Endothelial cell (in vitro differentiated cells): Measurements from ENCODE around the gene ISLR2. TPM values are rescaled to one million over a fixed set of nuclear protein-coding genes. Genes with fewer than 3 reads are reported as not detected.
"Not testable (repeated sequence)": the region's sequence is repeated elsewhere in the genome, so short reads cannot be mapped to it uniquely, and the experiment has no call there.

Experiments used
- DNase-seq: peaks from one replicate; pipeline ENCODE4 v3.0.0; 2021; ENCODE audit warnings: low spot score
- H3K27ac Mint-ChIP-seq: one replicate; pipeline ENCODE4 v1.8.0; 2021; ENCODE audit warnings: mixed read lengths, inconsistent platforms; ENCODE audit not compliant: unreplicated experiment
- H3K27me3 Mint-ChIP-seq: one replicate; pipeline ENCODE4 v1.8.0; 2021; ENCODE audit warnings: mild to moderate bottlenecking, moderate library complexity, mixed read lengths, inconsistent platforms; ENCODE audit not compliant: unreplicated experiment
- H3K36me3 Mint-ChIP-seq: one replicate; pipeline ENCODE4 v1.8.0; 2021; ENCODE audit warnings: mild to moderate bottlenecking, low read depth, mixed read lengths, inconsistent platforms; ENCODE audit not compliant: unreplicated experiment
- H3K4me1 Mint-ChIP-seq: one replicate; pipeline ENCODE4 v1.8.0; 2021; ENCODE audit warnings: mild to moderate bottlenecking, mixed read lengths, inconsistent platforms; ENCODE audit not compliant: unreplicated experiment
- H3K4me3 Mint-ChIP-seq: one replicate; pipeline ENCODE4 v1.8.0; 2021; ENCODE audit warnings: mild to moderate bottlenecking, mixed read lengths, inconsistent platforms; ENCODE audit not compliant: unreplicated experiment
- H3K9me3 Mint-ChIP-seq: one replicate; pipeline ENCODE4 v1.8.0; 2021; ENCODE audit warnings: mixed read lengths, inconsistent platforms; ENCODE audit not compliant: unreplicated experiment
- total RNA-seq: library from RNA; stranded (reverse); fragmentation: NEBNext Ultra II Directional; extraction: Animal tissue kit (Norgen Biotek cat#: 25700); gene quantifications from one replicate; pipeline ENCODE4 v1.2.1, GENCODE V29; 2021; ENCODE audit not compliant: unreplicated experiment
- TF ChIP-seq, protein P1 (sequence below): fragments of 200-600 bp; sonication (generic); IDR thresholded peaks from one replicate; pipeline ENCODE4 v1.5.0; 2021; ENCODE audit warnings: antibody characterized with exemption; ENCODE audit not compliant: unreplicated experiment

The ISLR2 gene
- total RNA-seq, 1 donor from 2014 or later, result 0.21 TPM

DNA sequence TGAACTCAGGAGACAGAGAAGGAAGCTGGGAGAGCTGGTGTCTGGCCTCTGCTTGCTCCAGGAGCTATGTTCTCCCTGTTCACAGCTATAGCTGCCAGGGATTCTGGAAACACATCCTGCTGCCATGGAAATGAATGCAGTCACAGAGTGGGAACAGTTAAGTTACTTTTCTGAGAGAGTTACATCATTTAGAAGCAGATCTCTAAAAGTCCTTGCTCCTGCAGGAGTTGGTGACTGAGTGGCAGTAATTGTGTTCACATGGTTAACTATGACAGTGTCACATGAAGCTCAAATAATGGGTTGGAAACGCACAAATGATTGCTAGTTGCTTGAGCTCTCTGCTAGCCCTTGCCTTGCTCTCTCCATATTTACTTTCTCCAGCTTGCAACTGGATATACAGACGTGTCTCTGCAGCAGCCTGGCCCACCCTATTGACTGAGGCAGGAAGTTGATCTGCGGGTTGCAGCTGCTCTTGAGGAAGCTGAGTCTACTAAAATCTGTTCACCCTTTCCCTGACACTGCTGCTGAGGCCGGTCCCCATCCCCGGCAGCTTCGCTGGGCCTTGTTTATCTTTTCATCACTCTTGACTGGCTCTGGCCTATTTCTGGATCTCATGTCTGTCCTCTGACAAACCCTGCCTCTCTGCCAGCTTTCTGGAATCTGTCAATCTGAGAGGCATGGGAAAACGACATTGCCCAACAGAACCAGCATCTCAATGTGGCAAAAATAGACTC is 26.5 kb downstream of the ISLR2 start:
- TF ChIP-seq, protein P1, sequence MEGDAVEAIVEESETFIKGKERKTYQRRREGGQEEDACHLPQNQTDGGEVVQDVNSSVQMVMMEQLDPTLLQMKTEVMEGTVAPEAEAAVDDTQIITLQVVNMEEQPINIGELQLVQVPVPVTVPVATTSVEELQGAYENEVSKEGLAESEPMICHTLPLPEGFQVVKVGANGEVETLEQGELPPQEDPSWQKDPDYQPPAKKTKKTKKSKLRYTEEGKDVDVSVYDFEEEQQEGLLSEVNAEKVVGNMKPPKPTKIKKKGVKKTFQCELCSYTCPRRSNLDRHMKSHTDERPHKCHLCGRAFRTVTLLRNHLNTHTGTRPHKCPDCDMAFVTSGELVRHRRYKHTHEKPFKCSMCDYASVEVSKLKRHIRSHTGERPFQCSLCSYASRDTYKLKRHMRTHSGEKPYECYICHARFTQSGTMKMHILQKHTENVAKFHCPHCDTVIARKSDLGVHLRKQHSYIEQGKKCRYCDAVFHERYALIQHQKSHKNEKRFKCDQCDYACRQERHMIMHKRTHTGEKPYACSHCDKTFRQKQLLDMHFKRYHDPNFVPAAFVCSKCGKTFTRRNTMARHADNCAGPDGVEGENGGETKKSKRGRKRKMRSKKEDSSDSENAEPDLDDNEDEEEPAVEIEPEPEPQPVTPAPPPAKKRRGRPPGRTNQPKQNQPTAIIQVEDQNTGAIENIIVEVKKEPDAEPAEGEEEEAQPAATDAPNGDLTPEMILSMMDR, result no peak
- no peak for DNase-seq
- no peak overlapping the region for H3K4me3 Mint-ChIP-seq
- H3K27me3 Mint-ChIP-seq, result peaks cover 3% of the 10 kb centered on the region
- no peaks in the 10 kb centered on the region for H3K9me3 Mint-ChIP-seq
- no peaks in the 10 kb centered on the region for H3K36me3 Mint-ChIP-seq
- peaks cover 28% of the 10 kb centered on the region for H3K4me1 Mint-ChIP-seq
- H3K27ac Mint-ChIP-seq, result peak overlapping the region; percentile 80

DNA sequence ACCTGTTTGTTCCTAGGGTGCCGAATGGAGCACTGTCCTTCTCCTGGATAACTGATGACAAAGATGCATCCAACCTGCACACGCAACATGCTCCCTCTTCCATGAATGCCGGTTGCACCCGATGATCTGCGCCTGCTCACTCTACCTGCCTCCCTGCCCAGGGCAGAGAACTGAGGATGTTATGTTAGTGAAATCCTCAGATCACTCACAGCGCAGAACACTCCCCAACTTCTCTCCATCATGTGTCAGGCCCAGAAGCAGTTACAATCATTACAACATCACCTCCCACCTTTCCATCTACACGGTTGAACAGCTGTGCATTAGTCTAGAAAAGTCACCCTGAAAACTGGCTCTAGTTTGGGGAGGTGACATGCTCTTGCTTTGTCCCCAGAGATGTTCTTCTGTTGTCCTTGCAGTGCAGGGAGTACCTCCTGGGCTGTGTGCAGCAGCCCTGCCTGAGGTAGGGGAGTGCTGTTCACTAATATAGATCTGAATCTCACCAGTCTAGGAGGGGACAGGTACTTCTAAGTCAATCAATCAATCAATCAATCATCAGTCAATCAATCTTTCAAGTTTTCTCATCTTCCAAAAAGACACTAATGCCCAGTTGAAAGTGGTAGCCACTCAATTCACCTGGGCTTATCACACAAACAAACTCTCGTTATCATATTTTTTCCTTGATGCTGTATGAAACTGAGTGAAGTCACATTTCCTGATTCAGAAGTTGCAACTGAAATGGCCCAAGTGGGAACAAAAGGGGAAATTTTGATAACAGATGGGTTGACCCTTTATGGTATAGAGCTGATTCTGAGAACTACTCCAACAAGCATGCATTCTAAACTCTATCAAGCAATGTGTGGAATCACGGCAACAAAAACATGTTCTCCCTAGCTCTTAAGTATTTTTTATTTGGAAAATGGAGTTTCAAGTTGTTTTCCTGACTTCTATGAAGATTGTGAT is 27.8 kb downstream of the ISLR2 start:
- Mint-ChIP-seq H3K27me3 (peaks cover 3% of the 10 kb centered on the region), H3K4me1 (peaks cover 33% of the 10 kb centered on the region), H3K36me3 (no peaks in the 10 kb centered on the region), H3K27ac (peak overlapping the region; percentile 80), H3K4me3 (no peak overlapping the region), H3K9me3 (no peaks in the 10 kb centered on the region)
- DNase-seq, result no peak
- TF ChIP-seq, protein P1, result no peak

DNA sequence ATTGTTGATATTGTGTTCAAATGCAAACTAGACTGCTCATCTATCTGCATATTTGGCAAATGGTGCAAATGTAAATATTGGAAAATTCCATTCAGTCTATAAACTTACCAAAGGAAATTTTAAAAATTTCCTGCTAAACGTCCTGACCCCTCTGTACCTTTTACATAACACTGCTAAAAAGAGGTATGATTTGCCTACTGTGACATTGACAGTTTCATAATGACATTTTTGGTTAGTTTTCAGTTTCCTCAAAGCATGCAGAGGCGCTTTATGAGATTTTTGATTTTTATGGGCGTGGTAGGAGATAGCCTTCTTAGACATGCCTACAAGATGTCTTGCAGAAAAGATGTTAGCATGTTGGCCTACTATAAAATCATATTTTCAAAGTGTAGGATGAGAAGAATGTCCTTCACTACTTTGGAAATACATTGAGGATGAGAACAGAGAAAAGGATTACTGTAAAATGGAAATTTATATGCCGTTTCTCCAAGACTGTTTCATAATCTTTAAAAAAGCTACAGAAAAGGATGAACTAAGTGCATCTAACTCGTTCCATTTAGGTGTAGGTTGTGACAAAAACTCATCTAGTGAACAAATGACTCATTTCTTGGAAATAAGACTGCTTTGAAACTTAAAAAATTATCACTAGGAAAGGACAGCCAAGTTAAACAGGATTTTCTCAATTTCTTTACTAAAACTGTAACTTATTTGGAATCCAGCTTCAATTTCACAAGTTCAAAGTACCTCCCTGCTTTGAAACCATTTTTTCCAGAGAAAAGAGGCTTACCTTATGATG is 28.7 kb downstream of the ISLR2 start:
- peaks cover 33% of the 10 kb centered on the region for H3K4me1 Mint-ChIP-seq
- no peak for DNase-seq
- no peaks in the 10 kb centered on the region for H3K36me3 Mint-ChIP-seq
- peaks cover 1% of the 10 kb centered on the region for H3K27me3 Mint-ChIP-seq
- no peak overlapping the region for H3K27ac Mint-ChIP-seq
- TF ChIP-seq, protein P1, result no peak
- H3K9me3 Mint-ChIP-seq, result no peaks in the 10 kb centered on the region
- H3K4me3 Mint-ChIP-seq, result no peak overlapping the region

DNA sequence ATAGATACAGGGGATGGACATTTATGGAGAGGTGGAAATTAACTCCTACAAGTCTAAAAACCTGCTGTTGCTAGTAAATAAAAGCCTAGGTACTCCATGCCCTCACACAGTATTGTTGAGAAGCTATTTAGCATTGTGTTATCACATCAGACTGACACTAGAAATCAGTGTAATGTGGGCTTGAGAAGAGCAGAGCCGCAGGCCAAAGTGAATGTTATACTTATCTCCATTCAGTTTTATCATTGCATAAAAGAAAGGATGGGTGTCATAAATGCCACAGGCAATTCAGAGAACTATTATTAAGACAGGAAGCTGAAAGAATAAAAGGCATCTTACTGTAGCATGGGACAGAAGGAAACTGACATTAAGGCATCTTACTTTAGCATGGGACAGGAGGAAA is 29.4 kb downstream of the ISLR2 start:
- Mint-ChIP-seq H3K27ac (no peak overlapping the region), H3K27me3 (peaks cover 1% of the 10 kb centered on the region), H3K36me3 (no peaks in the 10 kb centered on the region), H3K9me3 (no peaks in the 10 kb centered on the region), H3K4me1 (peaks cover 33% of the 10 kb centered on the region), H3K4me3 (no peak overlapping the region)
- TF ChIP-seq, protein P1, result no peak
- DNase-seq, result no peak

DNA sequence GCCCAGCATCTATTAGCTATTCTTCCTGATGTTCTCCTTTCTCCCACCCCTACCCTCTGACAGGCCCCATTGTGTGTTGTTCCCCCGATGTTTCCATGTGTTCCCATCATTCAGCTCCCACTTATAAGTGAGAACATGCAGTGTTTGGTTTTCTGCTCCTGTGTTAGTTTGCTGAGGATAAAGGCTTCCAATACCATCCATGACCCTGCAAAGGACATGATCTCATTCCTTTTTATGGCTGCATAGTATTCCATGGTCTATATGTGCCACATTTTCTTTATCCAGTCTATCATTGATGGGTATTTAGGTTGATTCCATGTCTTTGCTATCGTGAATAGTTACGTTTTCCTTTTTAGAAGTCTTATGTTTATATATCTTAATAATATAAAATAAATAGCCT is 30.0 kb downstream of the ISLR2 start:
- peaks cover 33% of the 10 kb centered on the region for H3K4me1 Mint-ChIP-seq
- not testable (repeated sequence) for H3K27me3 Mint-ChIP-seq, DNase-seq, H3K27ac Mint-ChIP-seq, H3K9me3 Mint-ChIP-seq, H3K4me3 Mint-ChIP-seq, H3K36me3 Mint-ChIP-seq

DNA sequence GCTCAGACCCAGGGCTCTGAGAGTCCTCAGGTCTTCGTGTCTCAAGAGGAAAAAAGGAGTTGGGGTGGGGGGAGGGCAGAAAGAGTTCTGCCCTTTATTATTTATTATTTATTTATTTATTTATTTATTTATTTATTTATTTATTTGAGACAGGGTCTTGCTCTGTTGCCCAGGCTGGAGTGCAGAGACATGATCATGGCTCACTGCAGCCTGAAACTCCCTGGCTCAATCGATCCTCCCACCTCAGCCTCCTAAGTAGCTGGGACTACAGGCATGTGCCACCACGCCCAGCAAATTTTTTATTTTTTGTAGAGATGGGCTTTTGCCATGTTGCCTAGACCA is 31.8 kb downstream of the ISLR2 start:
- not testable (repeated sequence) for H3K9me3 Mint-ChIP-seq, H3K36me3 Mint-ChIP-seq, H3K27me3 Mint-ChIP-seq, H3K27ac Mint-ChIP-seq, DNase-seq, H3K4me3 Mint-ChIP-seq
- peaks cover 16% of the 10 kb centered on the region for H3K4me1 Mint-ChIP-seq
